Vagina (tissue), 2 donors: ENCODE results near the gene UBASH3B.

Experiments
- CTCF ChIP-seq, 3 experiments: fragments of 450-650 bp in 2 of 3; fragments of 200-600 bp in 1 of 3; sonication (generic) in 1 of 3; IDR thresholded peaks; one replicate each; pipeline ENCODE4 v1.5.1; 2017 to 2019; ENCODE audit warnings: antibody characterized with exemption in 3 of 3, mild to moderate bottlenecking in 2 of 3, moderate library complexity in 2 of 3
- POLR2A ChIP-seq, 2 donors: fragments of 450-650 bp; IDR thresholded peaks; one replicate each; pipeline ENCODE4 v1.6.1; 2017; ENCODE audit warnings: antibody characterized with exemption in 2 of 2, mild to moderate bottlenecking in 2 of 2, moderate library complexity in 2 of 2
- POLR2AphosphoS5 ChIP-seq, 2 donors: sonication (generic); formaldehyde crosslinking; IDR thresholded peaks; one replicate each; pipeline ENCODE4 v1.9.0; 2017; ENCODE audit warnings: antibody characterized with exemption in 2 of 2, mild to moderate bottlenecking in 2 of 2, low read depth in 1 of 2; ENCODE audit not compliant: insufficient read depth in 1 of 2

DNA sequence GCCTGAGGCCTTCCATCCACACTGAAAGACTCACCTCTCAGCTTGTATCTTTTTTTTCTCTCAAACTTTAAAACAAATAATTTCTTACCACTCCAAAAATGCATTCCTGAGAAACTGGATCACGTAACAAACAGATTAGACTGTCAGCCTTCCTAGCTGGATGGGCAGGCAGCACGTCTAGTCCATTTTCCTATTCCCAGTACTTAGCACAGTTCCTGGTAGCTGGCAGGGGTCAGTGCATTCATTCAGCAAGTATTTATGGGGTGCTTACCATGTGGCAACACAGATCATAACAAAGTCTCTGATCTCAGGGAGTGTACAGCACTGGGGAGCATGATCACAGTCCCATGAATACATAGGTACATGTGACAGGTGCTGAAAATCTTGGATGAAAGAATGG lies 89.6 kb downstream of the UBASH3B start:
- no peak for TF ChIP-seq POLR2A (IDR thresholded peaks at IDR 0.05)
- TF ChIP-seq CTCF (IDR thresholded peaks at IDR 0.05), result no peak
- no peak for TF ChIP-seq POLR2AphosphoS5 (IDR thresholded peaks at IDR 0.05; ENCODE audit: insufficient read depth in 1 of 2, low read depth in 1 of 2)
